Vagina (tissue), 2 donors: ENCODE measurements around the gene CD70.

ENCODE experiments used
- POLR2A ChIP-seq, 2 donors: fragments of 450-650 bp; IDR thresholded peaks; one replicate each; pipeline ENCODE4 v1.6.1; 2017; ENCODE audit warnings: antibody characterized with exemption in 2 of 2, mild to moderate bottlenecking in 2 of 2, moderate library complexity in 2 of 2
- POLR2AphosphoS5 ChIP-seq, 2 donors: sonication (generic); formaldehyde crosslinking; IDR thresholded peaks; one replicate each; pipeline ENCODE4 v1.9.0; 2017; ENCODE audit warnings: antibody characterized with exemption in 2 of 2, mild to moderate bottlenecking in 2 of 2, low read depth in 1 of 2; ENCODE audit not compliant: insufficient read depth in 1 of 2
- TF ChIP-seq, protein P1 (sequence below), 3 experiments: fragments of 450-650 bp in 2 of 3; fragments of 200-600 bp in 1 of 3; sonication (generic) in 1 of 3; IDR thresholded peaks; one replicate each; pipeline ENCODE4 v1.5.1; 2017 to 2019; ENCODE audit warnings: antibody characterized with exemption in 3 of 3, mild to moderate bottlenecking in 2 of 3, moderate library complexity in 2 of 3

DNA sequence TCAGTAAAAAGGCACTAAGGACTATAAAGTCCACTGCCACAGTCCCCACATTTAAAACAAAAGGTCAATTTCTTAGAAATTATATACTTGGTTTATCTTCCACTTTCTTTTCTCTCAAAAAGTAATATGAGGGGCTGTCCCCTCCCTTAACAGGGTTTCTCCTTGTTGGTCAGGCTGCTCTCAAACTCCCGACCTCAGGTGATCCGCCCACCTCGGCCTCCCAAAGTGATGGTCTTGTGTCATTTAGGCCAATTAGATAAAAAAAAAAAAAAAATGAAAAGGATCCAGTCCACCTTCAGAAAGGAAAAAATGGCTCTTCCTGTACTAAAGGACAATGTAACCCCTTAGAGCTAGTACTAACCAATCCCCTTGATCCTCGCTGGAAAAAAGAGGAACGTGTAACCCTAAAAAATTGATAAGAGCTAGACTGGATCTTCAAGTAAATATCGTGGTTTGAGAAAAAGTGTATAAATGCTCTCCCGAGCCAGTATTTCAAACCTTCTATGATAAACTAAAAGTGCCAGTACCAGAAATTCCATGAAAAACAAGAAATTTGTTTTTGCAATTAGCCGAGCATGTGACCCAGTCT lies 9.0 kb upstream of the CD70 start:
- TF ChIP-seq POLR2A (IDR thresholded peaks at IDR 0.05) (no peak), POLR2AphosphoS5 (IDR thresholded peaks at IDR 0.05; ENCODE audit: insufficient read depth in 1 of 2, low read depth in 1 of 2) (no peak)
- TF ChIP-seq, protein P1, sequence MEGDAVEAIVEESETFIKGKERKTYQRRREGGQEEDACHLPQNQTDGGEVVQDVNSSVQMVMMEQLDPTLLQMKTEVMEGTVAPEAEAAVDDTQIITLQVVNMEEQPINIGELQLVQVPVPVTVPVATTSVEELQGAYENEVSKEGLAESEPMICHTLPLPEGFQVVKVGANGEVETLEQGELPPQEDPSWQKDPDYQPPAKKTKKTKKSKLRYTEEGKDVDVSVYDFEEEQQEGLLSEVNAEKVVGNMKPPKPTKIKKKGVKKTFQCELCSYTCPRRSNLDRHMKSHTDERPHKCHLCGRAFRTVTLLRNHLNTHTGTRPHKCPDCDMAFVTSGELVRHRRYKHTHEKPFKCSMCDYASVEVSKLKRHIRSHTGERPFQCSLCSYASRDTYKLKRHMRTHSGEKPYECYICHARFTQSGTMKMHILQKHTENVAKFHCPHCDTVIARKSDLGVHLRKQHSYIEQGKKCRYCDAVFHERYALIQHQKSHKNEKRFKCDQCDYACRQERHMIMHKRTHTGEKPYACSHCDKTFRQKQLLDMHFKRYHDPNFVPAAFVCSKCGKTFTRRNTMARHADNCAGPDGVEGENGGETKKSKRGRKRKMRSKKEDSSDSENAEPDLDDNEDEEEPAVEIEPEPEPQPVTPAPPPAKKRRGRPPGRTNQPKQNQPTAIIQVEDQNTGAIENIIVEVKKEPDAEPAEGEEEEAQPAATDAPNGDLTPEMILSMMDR (IDR thresholded peaks at IDR 0.05): no peak
